Stimulated activated CD4-positive, alpha-beta T cell treated with anti-CD3 and anti-CD28 coated beads, TNF-alpha, amount 100 ng/mL, for 24 hours (primary cell): ENCODE results near the gene PLXNA4.

Source experiments
- DNase-seq, 3 experiments: peaks; one replicate each; pipeline ENCODE4 v3.0.0-alpha.2; 2020; ENCODE audit warnings: low read depth in 3 of 3

Gene PLXNA4

GRCh38 chr7:132272763-132273371, 303.4 kb downstream of the PLXNA4 start:
- no peak for DNase-seq

GRCh38 chr7:132270517-132270916, 305.8 kb downstream of the PLXNA4 start:
- no peak for DNase-seq

- no peak for DNase-seq
Measured at GRCh38 chr7:132269718-132270117, 306.6 kb downstream of the PLXNA4 start.

GRCh38 chr7:132263151-132263550, 313.1 kb downstream of the PLXNA4 start:
- DNase-seq = no peak

- DNase-seq = no peak
Measured at GRCh38 chr7:132262160-132262470, 314.2 kb downstream of the PLXNA4 start.

GRCh38 chr7:132261327-132262159, 314.7 kb downstream of the PLXNA4 start:
- no peak for DNase-seq

GRCh38 chr7:132258231-132258630, 318.0 kb downstream of the PLXNA4 start:
- DNase-seq = no peak

GRCh38 chr7:132257253-132257652, 319.0 kb downstream of the PLXNA4 start:
- no peak for DNase-seq

GRCh38 chr7:132256721-132257212, 319.5 kb downstream of the PLXNA4 start:
- DNase-seq = no peak

- no peak for DNase-seq
Measured at GRCh38 chr7:132255898-132256297, 320.4 kb downstream of the PLXNA4 start.

GRCh38 chr7:132255115-132255797, 321.0 kb downstream of the PLXNA4 start:
- no peak for DNase-seq

GRCh38 chr7:132254455-132254854, 321.8 kb downstream of the PLXNA4 start:
- no peak for DNase-seq

GRCh38 chr7:132252793-132253100, 323.5 kb downstream of the PLXNA4 start:
- no peak for DNase-seq

GRCh38 chr7:132251327-132251659, 325.0 kb downstream of the PLXNA4 start:
- no peak for DNase-seq

- no peak for DNase-seq
Measured at GRCh38 chr7:132250480-132251326, 325.6 kb downstream of the PLXNA4 start.

GRCh38 chr7:132249256-132249971, 326.9 kb downstream of the PLXNA4 start:
- DNase-seq = no peak

- DNase-seq = no peak
Measured at GRCh38 chr7:132248841-132249240, 327.4 kb downstream of the PLXNA4 start.

- no peak for DNase-seq
Measured at GRCh38 chr7:132247995-132248618, 328.2 kb downstream of the PLXNA4 start.

- DNase-seq = no peak
Measured at GRCh38 chr7:132246591-132246990, 329.7 kb downstream of the PLXNA4 start.

GRCh38 chr7:132245539-132245938, 330.7 kb downstream of the PLXNA4 start:
- DNase-seq = no peak

GRCh38 chr7:132244903-132245480, 331.3 kb downstream of the PLXNA4 start:
- DNase-seq = no peak
